H1 (cell line): ENCODE data around the gene AIG1. TPM values are rescaled to one million over a fixed set of nuclear protein-coding genes. Genes with fewer than 3 reads are reported as not detected.

ENCODE experiments used
- CTCF ChIA-PET: fragments of 300-600 bp; sonication (Branson Sonifier 250); formaldehyde crosslinking; loops from one replicate; lab custom pipeline; 2021; ENCODE audit not compliant: partially characterized antibody; lab: Charles Lee
- POLR2A ChIA-PET: fragments of 300-600 bp; sonication (Branson Sonifier 250); formaldehyde crosslinking; loops from one replicate; lab custom pipeline; 2021; ENCODE audit warnings: inconsistent platforms; ENCODE audit not compliant: partially characterized antibody; lab: Charles Lee
- DNase-seq, 2 experiments: peaks; one replicate each; pipeline versions ENCODE4 v3.0.0 to v3.0.0-alpha.2; 2010 to 2022; ENCODE audit warnings: low spot score in 2 of 2, low read depth in 1 of 2, mixed read lengths in 1 of 2
- FAIRE-seq: peaks from 2 replicates; lab custom pipeline; 2011; peaks lifted over from hg19 to GRCh38; lab: Jason Lieb, UNC
- H2AFZ ChIP-seq: 2 replicates; pipeline ENCODE4 v1.8.1; 2012; ENCODE audit warnings: low read length, inconsistent platforms
- H2AK5ac ChIP-seq: 2 replicates; pipeline ENCODE4 v1.6.1; 2013; ENCODE audit warnings: low read depth, low read length
- H2BK120ac ChIP-seq: replicated peaks from 2 replicates; pipeline ENCODE3; 2013; ENCODE audit warnings: low read depth, low read length, inconsistent platforms
- H2BK12ac ChIP-seq: 2 replicates; pipeline ENCODE4 v1.6.1; 2013; ENCODE audit warnings: low read depth, low read length
- H2BK15ac ChIP-seq: 2 replicates; pipeline ENCODE4 v1.6.1; 2013; ENCODE audit warnings: low read length
- H2BK20ac ChIP-seq: 2 replicates; pipeline ENCODE4 v1.6.1; 2013; ENCODE audit warnings: low read length
- H2BK5ac ChIP-seq: 2 replicates; pipeline ENCODE4 v1.6.1; 2013; ENCODE audit warnings: low read depth, low read length
- H3K14ac ChIP-seq: 2 replicates; pipeline ENCODE4 v1.6.1; 2013; ENCODE audit warnings: inconsistent platforms; ENCODE audit not compliant: insufficient read length
- H3K18ac ChIP-seq: 2 replicates; pipeline ENCODE4 v1.6.1; 2013; ENCODE audit warnings: low read length; ENCODE audit errors: extremely low read depth
- H3K23ac ChIP-seq: 2 replicates; pipeline ENCODE4 v1.6.1; 2013; ENCODE audit warnings: inconsistent platforms; ENCODE audit not compliant: insufficient read length
- H3K23me2 ChIP-seq: 2 replicates; pipeline ENCODE4 v1.6.1; 2013; ENCODE audit warnings: low read depth, low read length
- H3K27ac ChIP-seq: 2 replicates; pipeline ENCODE4 v1.6.1; 2011; ENCODE audit warnings: low read depth, low read length, inconsistent platforms
- H3K27me3 ChIP-seq, 4 experiments: replicated peaks in 1 of 4; 1 replicate in 1 of 4; 2 replicates in 3 of 4; pipeline versions ENCODE4 v1.6.1 to v1.8.1; 2011 to 2013; ENCODE audit warnings: low read length in 3 of 4, mild to moderate bottlenecking in 3 of 4, inconsistent platforms in 2 of 4, mixed read lengths in 2 of 4, moderate library complexity in 1 of 4; ENCODE audit not compliant: control insufficient read depth in 3 of 4, insufficient read depth in 3 of 4; ENCODE audit errors: extremely low read depth in 1 of 4
- H3K36me3 ChIP-seq, 4 experiments: 2 replicates each; pipeline versions ENCODE4 v1.6.1 to v1.8.1; 2011 to 2013; ENCODE audit warnings: mild to moderate bottlenecking in 4 of 4, low read length in 3 of 4, moderate library complexity in 2 of 4, control low read depth in 1 of 4, inconsistent platforms in 1 of 4; ENCODE audit not compliant: insufficient read depth in 4 of 4, control insufficient read depth in 2 of 4
- H3K4ac ChIP-seq: replicated peaks from 2 replicates; pipeline ENCODE3; 2013; ENCODE audit warnings: low read length, low read depth, mixed read lengths, inconsistent platforms; ENCODE audit not compliant: insufficient read length
- H3K4me1 ChIP-seq, 4 experiments: replicated peaks in 1 of 4; 1 replicate in 1 of 4; 2 replicates in 3 of 4; pipeline versions ENCODE4 v1.6.1 to v1.8.1; 2011 to 2013; ENCODE audit warnings: low read length in 3 of 4, inconsistent platforms in 2 of 4, mixed read lengths in 1 of 4; ENCODE audit not compliant: insufficient read depth in 4 of 4, control insufficient read depth in 3 of 4
- H3K4me2 ChIP-seq, 2 experiments: 2 replicates each; pipeline versions ENCODE4 v1.6.1 to v1.8.1; 2011 to 2013; ENCODE audit warnings: low read depth in 2 of 2, low read length in 2 of 2, control low read depth in 1 of 2, inconsistent platforms in 1 of 2, mild to moderate bottlenecking in 1 of 2; ENCODE audit not compliant: insufficient read depth in 1 of 2
- H3K4me3 ChIP-seq, 4 experiments: fragments of 200-600, 300-600 bp in 1 of 4; sonication (generic), shearing (Covaris generic), sonication (Bioruptor Twin) in 1 of 4; 2 replicates each; pipeline versions ENCODE4 v1.5.1 to v1.8.1; 2011 to 2016; ENCODE audit warnings: low read length in 4 of 4, low read depth in 3 of 4, control low read depth in 2 of 4, inconsistent platforms in 2 of 4, mild to moderate bottlenecking in 2 of 4, mixed read lengths in 1 of 4, moderate library complexity in 1 of 4; ENCODE audit not compliant: insufficient read depth in 2 of 4; ENCODE audit errors: extremely low read depth in 1 of 4
- H3K56ac ChIP-seq: replicated peaks from 2 replicates; pipeline ENCODE3; 2013; ENCODE audit warnings: low read depth, mild to moderate bottlenecking, mixed read lengths, low read length, inconsistent platforms; ENCODE audit not compliant: insufficient read length
- H3K79me1 ChIP-seq: 2 replicates; pipeline ENCODE4 v1.6.1; 2013; ENCODE audit warnings: low read depth, low read length, control low read depth
- H3K79me2 ChIP-seq, 2 experiments: 2 replicates each; pipeline versions ENCODE4 v1.6.1 to v1.8.1; 2012 to 2013; ENCODE audit warnings: low read length in 2 of 2, mild to moderate bottlenecking in 2 of 2, inconsistent platforms in 1 of 2; ENCODE audit not compliant: insufficient read depth in 2 of 2, control insufficient read depth in 1 of 2
- H3K9ac ChIP-seq, 4 experiments: replicated peaks in 1 of 4; 1 replicate in 1 of 4; 2 replicates in 3 of 4; pipeline versions ENCODE4 v1.6.1 to v1.8.1; 2011 to 2013; ENCODE audit warnings: low read depth in 3 of 4, low read length in 3 of 4, control low read depth in 2 of 4, mild to moderate bottlenecking in 2 of 4, moderate library complexity in 2 of 4, inconsistent platforms in 1 of 4; ENCODE audit errors: extremely low read depth in 1 of 4
- H3K9me3 ChIP-seq, 2 experiments: 2 replicates each; pipeline versions ENCODE4 v1.6.1 to v1.8.1; 2012 to 2013; ENCODE audit warnings: mild to moderate bottlenecking in 2 of 2, moderate library complexity in 2 of 2, control low read depth in 1 of 2, inconsistent platforms in 1 of 2, low read depth in 1 of 2, low read length in 1 of 2, mixed read lengths in 1 of 2; ENCODE audit not compliant: insufficient read depth in 2 of 2
- H4K20me1 ChIP-seq, 2 experiments: replicated peaks in 1 of 2; 2 replicates each; pipeline versions ENCODE3 to v1.8.1; 2011 to 2013; ENCODE audit warnings: inconsistent platforms in 2 of 2, low read length in 2 of 2, mild to moderate bottlenecking in 1 of 2; ENCODE audit not compliant: insufficient read depth in 2 of 2, control insufficient read depth in 1 of 2
- H4K5ac ChIP-seq: 2 replicates; pipeline ENCODE4 v1.6.1; 2013; ENCODE audit warnings: low read length, low read depth, mixed read lengths, inconsistent platforms; ENCODE audit not compliant: insufficient read length
- H4K8ac ChIP-seq: 2 replicates; pipeline ENCODE4 v1.8.0; 2013; ENCODE audit warnings: mild to moderate bottlenecking, moderate library complexity, low read length, inconsistent platforms; ENCODE audit not compliant: insufficient read depth; ENCODE audit errors: extremely low read depth
- H4K91ac ChIP-seq: replicated peaks from 2 replicates; pipeline ENCODE3; 2013; ENCODE audit warnings: low read length, mixed read lengths, inconsistent platforms; ENCODE audit not compliant: insufficient read length
- KDM1A ChIP-seq: fragments of 200-600, 300-600 bp; sonication (generic); IDR thresholded peaks from 2 replicates; pipeline ENCODE4 v1.7.1; 2016; ENCODE audit warnings: mild to moderate bottlenecking, low read length, borderline replicate concordance
- SIN3A ChIP-seq, 2 experiments: IDR thresholded peaks in 1 of 2; conservative IDR thresholded peaks in 1 of 2; 2 replicates each; pipeline ENCODE4 v1.6.1; 2011 to 2012; ENCODE audit warnings: low read length in 2 of 2, improper control_type of control experiment in 1 of 2, low read depth in 1 of 2, mild to moderate bottlenecking in 1 of 2
- WGBS, 2 experiments: shearing (Covaris generic) in 1 of 2; methylation state at CpG; one replicate each; pipeline versions ENCODE4 v1.1.6 to v1.1.7; 2013 to 2015; ENCODE audit warnings: low lambda C conversion rate in 2 of 2, mixed read lengths in 2 of 2, inconsistent platforms in 1 of 2, low coverage in 1 of 2, missing lambda C conversion rate in 1 of 2; ENCODE audit not compliant: insufficient replicate concordance in 2 of 2, insufficient coverage in 1 of 2, insufficient read length in 1 of 2; ENCODE audit errors: extremely low coverage in 1 of 2, missing lambda C conversion rate in 1 of 2; 5-methylcytosine and 5-hydroxymethylcytosine counted together
- polyA plus RNA-seq, 7 experiments: library from polyadenylated mRNA; depleted of rRNA in 3 of 7; stranded (reverse) in 5 of 7; unstranded in 2 of 7; fragments of >200 nt in 5 of 7; fragments of 200-250 nt in 2 of 7; gene quantifications; 1 replicate in 5 of 7; 2 replicates in 1 of 7; 4 replicates in 1 of 7; pipeline versions ENCODE4 v1.2.1 to v1.2.3, GENCODE V29; 2011 to 2013; ENCODE audit warnings: missing spikeins in 2 of 7, mixed read lengths in 2 of 7
- total RNA-seq: library from RNA; stranded (reverse); fragmentation: NEBNext Ultra II Directional; extraction: Animal tissue kit (Norgen Biotek cat#: 25700); gene quantifications from 2 replicates; pipeline ENCODE4 v1.2.1, GENCODE V29; 2021

Gene AIG1
- total and polyA plus RNA-seq, 2 of the 8 experiments (the other 6 are each of a cell fraction or from before 2014, with no cell fraction given): 56.6 to 58.4 TPM

DNA sequence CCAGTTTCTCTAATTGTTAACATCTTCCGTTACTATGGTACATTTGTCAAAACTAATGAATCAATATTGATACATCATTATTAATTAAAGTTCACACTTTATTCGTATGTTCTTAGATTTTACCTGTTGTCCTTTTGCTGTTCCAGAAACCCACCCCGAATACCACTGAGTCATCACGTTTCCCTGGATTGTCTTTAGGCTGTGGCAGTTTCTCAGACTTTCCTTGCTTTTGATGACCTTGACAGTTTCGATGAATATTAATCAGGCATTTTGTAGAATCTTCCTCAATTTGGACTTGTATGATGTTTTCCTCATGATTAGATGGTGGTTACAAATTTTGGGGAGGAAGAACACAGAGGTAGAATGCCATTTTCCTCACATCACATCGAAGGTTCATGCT lies 39.1 kb upstream of the AIG1 start:
- H3K23ac ChIP-seq: no peak overlapping the region
- WGBS, 2 experiments: 95% methylated on average over 6 of the region's 6 CpGs; no CpG with 5 or more reads in 1 of the 2 experiments
- H3K9ac ChIP-seq: no peak overlapping the region
- H2BK120ac ChIP-seq: no peak overlapping the region
- no peak overlapping the region for H2AK5ac ChIP-seq
- H2BK5ac ChIP-seq: no peak overlapping the region
- no peaks in the 10 kb centered on the region for H3K27me3 ChIP-seq
- no peak overlapping the region for H4K8ac ChIP-seq
- no peak overlapping the region for H3K27ac ChIP-seq
- H2BK15ac ChIP-seq: no peak overlapping the region
- ChIA-PET CTCF (no interaction called here), POLR2A (no interaction called here)
- no peaks in the 10 kb centered on the region for H3K4me1 ChIP-seq
- H3K23me2 ChIP-seq: no peaks in the 10 kb centered on the region
- H3K4me3 ChIP-seq: no peak overlapping the region
- no peak overlapping the region for H3K56ac ChIP-seq
- H4K20me1 ChIP-seq: no peaks in the 10 kb centered on the region
- no peak overlapping the region for H2BK20ac ChIP-seq
- no peak overlapping the region for H4K5ac ChIP-seq
- H3K14ac ChIP-seq: no peak overlapping the region
- no peak overlapping the region for H2BK12ac ChIP-seq
- H3K18ac ChIP-seq: no peak overlapping the region
- FAIRE-seq (no peak), DNase-seq (no peak)
- H3K9me3 ChIP-seq: no peaks in the 10 kb centered on the region
- H3K4me2 ChIP-seq: no peak overlapping the region
- H3K79me1 ChIP-seq: no peaks in the 10 kb centered on the region
- H3K36me3 ChIP-seq: no peaks in the 10 kb centered on the region; a peak in 1 of 8 replicates
- H3K4ac ChIP-seq: no peak overlapping the region
- no peak overlapping the region for H2AFZ ChIP-seq
- no peaks in the 10 kb centered on the region for H3K79me2 ChIP-seq
- H4K91ac ChIP-seq: no peak overlapping the region
- TF ChIP-seq SIN3A (conservative IDR thresholded peaks at IDR 0.05 in 1 of 2, IDR thresholded peaks at IDR 0.05 in 1 of 2; ENCODE audit: low read depth in 1 of 2, low read length in 2 of 2) (no peak), KDM1A (no peak)
